GM10248 (cell line): ENCODE measurements around the gene MMP24OS.

Experiments used
- CTCF ChIA-PET: fragments of 300-600 bp; sonication (Branson Sonifier 250); formaldehyde crosslinking; extraction: SDS; loops from one replicate; lab custom pipeline; 2021; ENCODE audit warnings: antibody characterized with exemption; lab: Yijun Ruan, JAX
- POLR2A ChIA-PET: fragments of 350-650 bp; sonication (Branson Sonifier 250); formaldehyde crosslinking; extraction: SDS; loops from one replicate; lab custom pipeline; 2020; ENCODE audit warnings: antibody characterized with exemption; lab: Yijun Ruan, JAX
- DNase-seq: peaks from one replicate; pipeline ENCODE4 v3.0.0; 2012; ENCODE audit errors: extremely low spot score
- CTCF ChIP-seq: IDR thresholded peaks from 2 replicates; pipeline ENCODE4 v1.5.1; 2012; ENCODE audit warnings: mild to moderate bottlenecking, low read depth; ENCODE audit errors: extremely low read depth, missing control alignments, control extremely low read depth

The MMP24OS gene

GRCh38 chr20:35320396-35321126 is 42.6 kb upstream of the MMP24OS start:
- DNase-seq: no peak
- POLR2A ChIA-PET: no interaction called here
- no peak for TF ChIP-seq CTCF
- CTCF ChIA-PET: interaction anchor here (1.2 to 8.9 kb wide), 5 partner anchors 9 to 53 kb away, joined by 3 to 101 read pairs (median 8); no protein-coding TSS in a partner anchor

DNA sequence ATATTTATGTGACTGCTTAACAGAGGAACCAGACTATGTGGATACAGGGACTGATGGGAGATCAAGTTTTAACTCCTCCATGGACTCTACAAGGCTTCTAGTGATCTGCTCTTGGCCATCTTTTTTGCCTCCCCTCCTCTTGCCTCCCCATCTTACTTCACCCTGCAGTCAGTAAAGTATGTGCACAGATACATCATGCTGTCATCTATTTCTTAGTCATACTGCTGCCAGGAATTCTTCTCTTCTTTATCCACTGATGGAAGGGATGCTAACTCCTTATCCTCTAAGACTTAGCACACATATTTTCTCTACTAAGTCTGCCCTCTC is 41.9 kb upstream of the MMP24OS start:
- no peak for TF ChIP-seq CTCF
- ChIA-PET CTCF (interaction anchor here (5.0 to 8.9 kb wide), 2 partner anchors 10 to 13 kb away, joined by 18 to 101 read pairs; no protein-coding TSS in a partner anchor), POLR2A (no interaction called here)

DNA sequence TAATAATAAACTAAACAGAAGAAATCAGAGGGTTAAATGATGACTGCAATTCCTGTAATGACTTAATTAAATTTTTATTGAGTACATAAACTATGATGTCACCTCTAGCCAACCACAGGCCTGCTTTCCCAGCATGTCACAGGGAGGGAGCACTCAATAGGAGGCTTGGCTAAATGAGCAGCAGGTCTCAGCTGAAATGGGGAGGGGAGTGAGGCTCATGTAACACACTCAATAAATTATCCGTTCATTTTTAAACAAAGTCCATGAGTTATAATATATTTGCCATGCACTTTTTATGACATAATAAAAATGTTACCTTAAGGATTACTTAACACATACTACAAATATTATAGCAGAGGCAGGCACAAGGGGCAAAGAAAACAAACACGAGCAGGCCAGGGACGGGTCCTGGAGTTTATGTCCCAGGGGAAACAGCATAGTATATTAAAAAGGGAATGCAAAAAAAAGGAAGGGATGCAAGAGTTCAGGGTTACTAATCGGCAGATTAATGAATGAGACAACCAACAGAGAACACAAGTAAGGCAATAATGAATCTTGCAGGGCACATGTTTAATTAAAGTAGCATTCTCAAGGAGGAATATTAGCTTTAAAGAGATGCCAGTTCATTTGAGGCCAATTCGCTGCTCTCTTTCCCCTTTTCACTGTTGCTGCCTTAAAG is 41.4 kb upstream of the MMP24OS start:
- no peak for TF ChIP-seq CTCF
- ChIA-PET CTCF (interaction anchor here (1.1 to 8.9 kb wide), 4 partner anchors 10 to 120 kb away, joined by 3 to 101 read pairs (median 11); no protein-coding TSS in a partner anchor), POLR2A (no interaction called here)
- no peak for DNase-seq

More for the DNA sequence above, 41.9 kb upstream of the MMP24OS start:
- DNase-seq: no peak

- ChIA-PET POLR2A (no interaction called here), CTCF (interaction anchor here (1.1 to 8.9 kb wide), 5 partner anchors 11 to 129 kb away, joined by 3 to 101 read pairs (median 6); no protein-coding TSS in a partner anchor)
- no peak for DNase-seq
- no peak for TF ChIP-seq CTCF
Observed at GRCh38 chr20:35318502-35319157, 40.7 kb upstream of the MMP24OS start.

DNA sequence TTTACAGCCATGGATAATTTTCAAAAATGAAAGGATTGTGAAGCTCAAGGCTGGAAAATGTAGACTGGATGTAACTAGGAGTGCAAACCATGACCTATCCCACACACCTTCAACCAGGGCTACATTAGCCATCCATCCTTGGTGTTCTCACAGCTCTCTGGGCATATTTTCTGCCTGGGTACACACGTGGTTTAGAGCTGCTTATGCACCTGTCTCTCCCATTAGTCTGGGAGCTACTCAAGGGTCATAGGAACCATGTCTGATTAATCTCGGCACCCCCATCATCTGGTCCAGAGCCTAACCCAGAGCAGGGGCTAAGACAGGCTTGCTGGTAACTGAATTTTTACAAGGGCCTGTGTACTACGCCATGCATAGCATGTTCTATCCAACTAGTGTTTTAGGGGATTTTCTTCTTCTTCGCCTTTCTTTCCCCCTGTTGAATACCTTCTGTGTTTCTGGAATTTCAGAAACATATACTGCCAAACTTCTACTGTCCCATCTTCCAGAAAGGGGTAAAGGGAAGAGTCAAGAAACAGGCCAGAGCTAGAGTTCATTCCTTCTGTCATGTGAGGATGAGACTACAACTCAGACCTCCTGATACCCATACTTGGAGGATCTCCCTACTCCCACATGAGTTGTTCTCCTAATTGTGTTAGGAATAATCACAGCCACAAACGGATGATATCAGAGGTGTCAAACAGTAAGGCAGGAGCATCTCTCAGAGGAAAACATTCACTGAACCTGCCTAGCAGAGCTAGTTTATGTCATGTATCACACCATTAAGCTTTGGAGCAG is 39.7 kb upstream of the MMP24OS start:
- TF ChIP-seq CTCF: no peak
- CTCF ChIA-PET: interaction anchor here (0.7 to 8.9 kb wide), 8 partner anchors 11 to 146 kb away, joined by 3 to 101 read pairs (median 4); partner anchors contain the start of gene EIF6
- POLR2A ChIA-PET: no interaction called here
- no peak for DNase-seq
